Glomerular endothelial cell (primary cell): ENCODE results near the gene ARL3. TPM values are rescaled to one million over a fixed set of nuclear protein-coding genes. Genes with fewer than 3 reads are reported as not detected.

Source experiments
- DNase-seq: peaks from one replicate; pipeline ENCODE4 v3.0.0-alpha.2; 2011; ENCODE audit warnings: low read depth, low spot score; ENCODE audit errors: extremely low read depth
- total RNA-seq: library from RNA; depleted of rRNA; stranded (reverse); fragments of >200 nt; gene quantifications from 2 replicates; pipeline ENCODE4 v1.2.3, GENCODE V29; 2015

The ARL3 gene
- total RNA-seq, 1 donor from 2014 or later: 7.4 TPM

GRCh38 chr10:102624094-102624493 lies 90.1 kb downstream of the ARL3 start:
- DNase-seq: no peak

Other genes with a start within 250 kb of the ARL3 start
- 172 and 205 TPM in 2 replicates for gene ACTR1A, start 211.7 kb downstream of the ARL3 start, total RNA-seq
- 14.0 and 17.4 TPM in 2 replicates for gene SUFU, start 210.4 kb downstream of the ARL3 start, total RNA-seq
- gene TRIM8, start 69.9 kb downstream of the ARL3 start, total RNA-seq: 163 and 181 TPM in 2 replicates
- gene SFXN2, start 239 bp upstream of the ARL3 start, total RNA-seq: 2.7 and 6.0 TPM in 2 replicates
- gene WBP1L, start 29.6 kb upstream of the ARL3 start, total RNA-seq: 77.8 and 101 TPM in 2 replicates
- gene CYP17A1, start 123.0 kb upstream of the ARL3 start, total RNA-seq: not detected in 2 replicates
- gene BORCS7, start 139.9 kb upstream of the ARL3 start, total RNA-seq: 16.2 and 22.5 TPM in 2 replicates
- gene AS3MT, start 155.1 kb upstream of the ARL3 start, total RNA-seq: 0.58 and 0.82 TPM in 2 replicates
- gene CNNM2, start 203.9 kb upstream of the ARL3 start, total RNA-seq: 2.8 and 4.3 TPM in 2 replicates